Upper lobe of left lung (tissue), 4 donors: ENCODE data around the gene OR11H6.

Source experiments
- CTCF ChIP-seq, 6 experiments: fragments of 450-650 bp in 4 of 6; fragments of 200-600 bp in 2 of 6; sonication (generic) in 2 of 6; IDR thresholded peaks; one replicate each; pipeline ENCODE4 v1.5.1; 2016 to 2019; ENCODE audit warnings: antibody characterized with exemption in 6 of 6
- EP300 ChIP-seq, 4 donors: sonication (generic); formaldehyde crosslinking; IDR thresholded peaks; one replicate each; pipeline ENCODE4 v1.5.1; 2017; ENCODE audit warnings: antibody characterized with exemption in 4 of 4, control low read depth in 2 of 4
- POLR2A ChIP-seq, 4 donors: fragments of 450-650 bp; IDR thresholded peaks; one replicate each; pipeline ENCODE4 v1.5.1; 2016 to 2017; ENCODE audit warnings: antibody characterized with exemption in 4 of 4, mild to moderate bottlenecking in 2 of 4
- POLR2AphosphoS5 ChIP-seq, 2 donors: sonication (generic); formaldehyde crosslinking; IDR thresholded peaks; one replicate each; pipeline ENCODE4 v1.5.1; 2017; ENCODE audit warnings: antibody characterized with exemption in 2 of 2

DNA sequence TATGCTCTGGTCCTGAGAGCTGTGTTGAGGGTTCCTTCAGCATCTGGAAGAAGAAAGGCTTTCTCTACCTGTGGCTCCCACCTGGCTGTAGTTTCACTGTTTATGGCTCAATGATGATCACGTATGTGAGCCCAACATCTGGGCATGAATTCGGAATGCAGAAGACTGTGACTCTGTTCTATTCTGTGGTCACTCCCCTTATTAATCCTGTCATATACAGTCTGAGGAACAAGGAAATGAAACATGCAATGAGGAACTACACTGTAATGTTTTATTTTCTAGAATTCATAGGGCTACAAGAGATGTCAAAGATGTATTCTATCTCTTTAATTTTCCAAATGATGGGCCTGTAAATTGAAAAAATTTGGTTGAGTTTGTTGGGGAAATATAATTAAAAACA, 43.6 kb upstream of the OR11H6 start:
- TF ChIP-seq POLR2A (IDR thresholded peaks at IDR 0.05) (no peak), POLR2AphosphoS5 (IDR thresholded peaks at IDR 0.05) (no peak), CTCF (IDR thresholded peaks at IDR 0.05) (no peak), EP300 (IDR thresholded peaks at IDR 0.05) (no peak)
